ENCODE measurements around the gene IMPG1. TPM values are rescaled to one million over a fixed set of nuclear protein-coding genes. Genes with fewer than 3 reads are reported as not detected.

Gene IMPG1
- total and polyA plus RNA-seq, 2 of the 8 experiments (the other 6 are each of a cell fraction or from before 2014, with no cell fraction given) = 0.02 TPM; not detected in 1

GRCh38 chr6:75913040-75913439, 159.4 kb downstream of the IMPG1 start:
- Histone ChIP-seq H3K4me3 (ENCODE audit: extremely low read depth in 1 of 4, insufficient read depth in 2 of 4, low read depth in 3 of 4, low read length in 4 of 4) (no peak overlapping the region), H3K23ac (ENCODE audit: insufficient read length) (no peak overlapping the region), H3K18ac (ENCODE audit: extremely low read depth, low read length) (no peak overlapping the region), H4K91ac (replicated peaks; ENCODE audit: insufficient read length, low read length) (no peak overlapping the region), H3K14ac (ENCODE audit: insufficient read length) (no peak overlapping the region), H3K27ac (ENCODE audit: low read depth, low read length) (no peak overlapping the region), H2BK5ac (ENCODE audit: low read depth, low read length) (no peak overlapping the region), H2AK5ac (ENCODE audit: low read depth, low read length) (no peak overlapping the region), H3K4me1 (replicated peaks in 1 of 4; ENCODE audit: control insufficient read depth in 3 of 4, insufficient read depth in 4 of 4, low read length in 3 of 4) (peaks cover 0 to 3% (median 0%) of the 10 kb centered on the region in 4 experiments; a peak in 1 of 7 replicates), H2BK20ac (ENCODE audit: low read length) (no peak overlapping the region), H2BK120ac (replicated peaks; ENCODE audit: low read depth, low read length) (no peak overlapping the region), H4K5ac (ENCODE audit: insufficient read length, low read depth, low read length) (no peak overlapping the region), H3K36me3 (ENCODE audit: control insufficient read depth in 2 of 4, insufficient read depth in 4 of 4, low read length in 3 of 4) (peaks cover 0 to 5% (median 2%) of the 10 kb centered on the region in 4 experiments; a peak in 2 of 8 replicates), H3K4me2 (ENCODE audit: insufficient read depth in 1 of 2, low read depth in 2 of 2, low read length in 2 of 2) (no peak overlapping the region), H3K23me2 (ENCODE audit: low read depth, low read length) (no peaks in the 10 kb centered on the region), H3K9ac (replicated peaks in 1 of 4; ENCODE audit: extremely low read depth in 1 of 4, low read depth in 3 of 4, low read length in 3 of 4) (no peak overlapping the region), H4K8ac (ENCODE audit: extremely low read depth, insufficient read depth, low read length) (no peak overlapping the region), H2AFZ (ENCODE audit: low read length) (no peak overlapping the region), H3K79me1 (ENCODE audit: low read depth, low read length) (no peaks in the 10 kb centered on the region), H2BK15ac (ENCODE audit: low read length) (no peak overlapping the region), H3K27me3 (replicated peaks in 1 of 4; ENCODE audit: control insufficient read depth in 3 of 4, extremely low read depth in 1 of 4, insufficient read depth in 3 of 4, low read length in 3 of 4) (no peaks in the 10 kb centered on the region), H2BK12ac (ENCODE audit: low read depth, low read length) (no peak overlapping the region), H3K4ac (replicated peaks; ENCODE audit: insufficient read length, low read depth, low read length) (no peak overlapping the region), H3K79me2 (ENCODE audit: control insufficient read depth in 1 of 2, insufficient read depth in 2 of 2, low read length in 2 of 2) (no peaks in the 10 kb centered on the region), H3K56ac (replicated peaks; ENCODE audit: insufficient read length, low read depth, low read length) (no peak overlapping the region), H3K9me3 (ENCODE audit: insufficient read depth in 2 of 2, low read depth in 1 of 2, low read length in 1 of 2) (no peaks in the 10 kb centered on the region), H4K20me1 (replicated peaks in 1 of 2; ENCODE audit: control insufficient read depth in 1 of 2, insufficient read depth in 2 of 2, low read length in 2 of 2) (peaks cover 0 to 3% of the 10 kb centered on the region in 2 experiments)
- no peak for DNase-seq (ENCODE audit: low read depth in 1 of 2, low spot score in 2 of 2)
- ChIA-PET POLR2A (ENCODE audit: partially characterized antibody) (no interaction called here), CTCF (ENCODE audit: partially characterized antibody) (interaction anchor here (1.2 to 2.6 kb wide), 3 partner anchors 19 to 317 kb away, joined by 4 to 14 read pairs (median 10); no protein-coding TSS in a partner anchor)
- FAIRE-seq = no peak
- TF ChIP-seq GABPA (IDR thresholded peaks at IDR 0.05; ENCODE audit: borderline replicate concordance, insufficient read depth, low read length) (no peak), SAP30 (IDR thresholded peaks at IDR 0.05; ENCODE audit: insufficient read depth, insufficient replicate concordance, low read length) (no peak), RBBP5 (IDR thresholded peaks at IDR 0.05; ENCODE audit: borderline replicate concordance, low read depth, low read length) (no peak)
